Uterus (tissue), 4 donors: Measurements from ENCODE around the gene SEPTIN8. TPM values are rescaled to one million over a fixed set of nuclear protein-coding genes. Genes with fewer than 3 reads are reported as not detected.

Experiments
- DNase-seq, 2 donors: peaks; one replicate each; pipeline ENCODE4 v3.0.0-alpha.2; 2019 to 2020
- H3K27ac ChIP-seq, 2 donors: fragments of 200-600 bp; sonication (generic); 1 replicate in 1 of 2; 2 replicates in 1 of 2; pipeline ENCODE4 v1.5.1; 2016 to 2018
- H3K27me3 ChIP-seq, 2 donors: fragments of 200-600 bp; sonication (generic); one replicate each; pipeline ENCODE4 v1.5.1; 2018 to 2019; ENCODE audit warnings: control low read depth in 1 of 2
- H3K36me3 ChIP-seq, 2 donors: fragments of 200-600 bp; sonication (generic); one replicate each; pipeline ENCODE4 v1.5.1; 2019; ENCODE audit warnings: control low read depth in 1 of 2
- H3K4me1 ChIP-seq, 2 donors: fragments of 200-600 bp; sonication (generic); one replicate each; pipeline ENCODE4 v1.5.1; 2018 to 2019; ENCODE audit warnings: control low read depth in 1 of 2
- H3K4me3 ChIP-seq, 2 donors: fragments of 200-600 bp; sonication (generic); 1 replicate in 1 of 2; 2 replicates in 1 of 2; pipeline ENCODE4 v1.5.1; 2018 to 2019; ENCODE audit warnings: mild to moderate bottlenecking in 1 of 2
- H3K9me3 ChIP-seq, 2 donors: fragments of 200-600 bp; sonication (generic); one replicate each; pipeline ENCODE4 v1.5.1; 2019; ENCODE audit warnings: control low read depth in 1 of 2
- POLR2A ChIP-seq, 2 donors: fragments of 450-650 bp; IDR thresholded peaks; one replicate each; pipeline ENCODE4 v1.6.1; 2016; ENCODE audit warnings: antibody characterized with exemption in 2 of 2, mild to moderate bottlenecking in 1 of 2, moderate library complexity in 1 of 2
- intact Hi-C: fragments of 100-400 bp; cut with DNase I; formaldehyde crosslinking; loops from one replicate; pipeline ENCODE4 v1.15.1; 2023; ENCODE audit warnings: low total_unique reads
- total RNA-seq, 4 donors: library from RNA; depleted of rRNA in 3 of 4; stranded (reverse); fragments of >200 nt in 3 of 4; gene quantifications; one replicate each; pipeline versions ENCODE4 v1.1.0 to v1.2.4, GENCODE V29; 2014 to 2023
- TF ChIP-seq, protein P1 (sequence below), 4 experiments: fragments of 200-600 bp in 2 of 4; fragments of 450-650 bp in 2 of 4; sonication (generic) in 2 of 4; IDR thresholded peaks; one replicate each; pipeline ENCODE4 v1.5.1; 2016 to 2019; ENCODE audit warnings: antibody characterized with exemption in 4 of 4, mild to moderate bottlenecking in 2 of 4, moderate library complexity in 1 of 4
- donor health status: DM: yes; HTN: yes; CAD: no.

The SEPTIN8 gene
- total RNA-seq, 4 donors from 2014 or later: 17.7 to 49.4 (median 36.4) TPM

GRCh38 chr5:132746954-132747615 lies 30.0 kb downstream of the SEPTIN8 start, which contains the start of gene CCNI2:
TSS of gene CCNI2 (plus strand) at chr5:132747426. CDS start at chr5:132747496, 70 bp downstream.
- H3K27me3 ChIP-seq: peaks cover 15 to 26% of the 10 kb centered on the region in 2 donors
- TF ChIP-seq, protein P1, sequence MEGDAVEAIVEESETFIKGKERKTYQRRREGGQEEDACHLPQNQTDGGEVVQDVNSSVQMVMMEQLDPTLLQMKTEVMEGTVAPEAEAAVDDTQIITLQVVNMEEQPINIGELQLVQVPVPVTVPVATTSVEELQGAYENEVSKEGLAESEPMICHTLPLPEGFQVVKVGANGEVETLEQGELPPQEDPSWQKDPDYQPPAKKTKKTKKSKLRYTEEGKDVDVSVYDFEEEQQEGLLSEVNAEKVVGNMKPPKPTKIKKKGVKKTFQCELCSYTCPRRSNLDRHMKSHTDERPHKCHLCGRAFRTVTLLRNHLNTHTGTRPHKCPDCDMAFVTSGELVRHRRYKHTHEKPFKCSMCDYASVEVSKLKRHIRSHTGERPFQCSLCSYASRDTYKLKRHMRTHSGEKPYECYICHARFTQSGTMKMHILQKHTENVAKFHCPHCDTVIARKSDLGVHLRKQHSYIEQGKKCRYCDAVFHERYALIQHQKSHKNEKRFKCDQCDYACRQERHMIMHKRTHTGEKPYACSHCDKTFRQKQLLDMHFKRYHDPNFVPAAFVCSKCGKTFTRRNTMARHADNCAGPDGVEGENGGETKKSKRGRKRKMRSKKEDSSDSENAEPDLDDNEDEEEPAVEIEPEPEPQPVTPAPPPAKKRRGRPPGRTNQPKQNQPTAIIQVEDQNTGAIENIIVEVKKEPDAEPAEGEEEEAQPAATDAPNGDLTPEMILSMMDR (IDR thresholded peaks at IDR 0.05): no peak
- no peak for TF ChIP-seq POLR2A (IDR thresholded peaks at IDR 0.05)
- H3K4me3 ChIP-seq: peak within 1 kb of the TSS in 1 of 2 donors; percentile 25
- no peak within 1 kb of the TSS for H3K27ac ChIP-seq
- H3K36me3 ChIP-seq: no peaks in the 10 kb centered on the region
- no peaks in the 10 kb centered on the region for H3K4me1 ChIP-seq
- intact Hi-C loops: no loop called here
- no peak for DNase-seq
- H3K9me3 ChIP-seq: no peaks in the 10 kb centered on the region

- no peak for TF ChIP-seq POLR2A (IDR thresholded peaks at IDR 0.05)
- TF ChIP-seq, protein P1 (IDR thresholded peaks at IDR 0.05): no peak
- Histone ChIP-seq H3K4me1 (no peaks in the 10 kb centered on the region), H3K36me3 (no peaks in the 10 kb centered on the region), H3K9me3 (no peaks in the 10 kb centered on the region), H3K27me3 (peaks cover 15 to 26% of the 10 kb centered on the region in 2 donors), H3K27ac (no peak overlapping the region), H3K4me3 (no peak overlapping the region)
- intact Hi-C loops: no loop called here
- DNase-seq: no peak
Measured at GRCh38 chr5:132746592-132746953, 30.5 kb downstream of the SEPTIN8 start.

DNA sequence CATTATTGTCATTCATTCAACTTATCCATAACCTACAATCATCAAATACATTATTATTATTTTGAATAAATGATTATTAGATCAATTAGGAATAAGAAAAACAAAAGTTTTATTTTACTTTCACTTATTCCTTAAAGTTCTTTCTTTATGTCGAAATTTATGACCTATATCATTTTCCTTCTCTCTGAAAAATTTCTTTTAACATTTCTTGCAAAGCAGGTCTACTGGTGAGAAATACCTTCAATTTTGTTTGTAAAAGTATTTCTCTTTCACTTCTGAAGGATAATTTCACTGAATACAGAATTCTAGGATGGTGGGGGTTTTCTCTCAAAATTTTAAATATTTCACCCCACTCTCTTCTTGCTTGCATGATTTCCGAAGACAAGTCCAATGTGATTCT lies 32.4 kb downstream of the SEPTIN8 start:
- H3K36me3 ChIP-seq: no peaks in the 10 kb centered on the region
- TF ChIP-seq, protein P1 (IDR thresholded peaks at IDR 0.05): no peak
- no peak for TF ChIP-seq POLR2A (IDR thresholded peaks at IDR 0.05)
- no peaks in the 10 kb centered on the region for H3K9me3 ChIP-seq
- H3K27ac ChIP-seq: no peak overlapping the region
- no peak overlapping the region for H3K4me3 ChIP-seq
- intact Hi-C loops: no loop called here
- no peak for DNase-seq
- no peaks in the 10 kb centered on the region for H3K4me1 ChIP-seq
- H3K27me3 ChIP-seq: peaks cover 15 to 26% of the 10 kb centered on the region in 2 donors

GRCh38 chr5:132742626-132743025 lies 34.4 kb downstream of the SEPTIN8 start:
- no peaks in the 10 kb centered on the region for H3K36me3 ChIP-seq
- intact Hi-C loops: no loop called here
- no peak for DNase-seq
- peaks cover 12 to 26% of the 10 kb centered on the region in 2 donors for H3K27me3 ChIP-seq
- TF ChIP-seq, protein P1 (IDR thresholded peaks at IDR 0.05): no peak
- TF ChIP-seq POLR2A (IDR thresholded peaks at IDR 0.05): no peak
- no peaks in the 10 kb centered on the region for H3K4me1 ChIP-seq
- no peak overlapping the region for H3K27ac ChIP-seq
- no peaks in the 10 kb centered on the region for H3K9me3 ChIP-seq
- no peak overlapping the region for H3K4me3 ChIP-seq

GRCh38 chr5:132742158-132742557 lies 34.9 kb downstream of the SEPTIN8 start:
- DNase-seq: no peak
- Histone ChIP-seq H3K27me3 (peaks cover 7 to 26% of the 10 kb centered on the region in 2 donors), H3K27ac (no peak overlapping the region), H3K9me3 (no peaks in the 10 kb centered on the region), H3K36me3 (no peaks in the 10 kb centered on the region), H3K4me1 (no peaks in the 10 kb centered on the region), H3K4me3 (no peak overlapping the region)
- TF ChIP-seq POLR2A (IDR thresholded peaks at IDR 0.05): no peak
- TF ChIP-seq, protein P1 (IDR thresholded peaks at IDR 0.05): no peak
- intact Hi-C loops: no loop called here
